Measurements from ENCODE around the gene HJV.

HJV gene

GRCh38 chr1:145972580-145972979, 49.0 kb downstream of the HJV start:
- DNase-seq: no peak
